Ramos (cell line): Measurements from ENCODE around the gene DEFB132.

Experiments
- in situ Hi-C: fragments of 300-500 bp; cut with MboI; formaldehyde crosslinking; loops from one replicate; pipeline ENCODE4 v1.14.3; 2022; ENCODE audit warnings: low sequenced_read_pairs; ENCODE audit not compliant: unreplicated experiment

Gene DEFB132

GRCh38 chr20:259981-260380, 2.5 kb downstream of the DEFB132 start:
- in situ Hi-C loops: no loop called here

- in situ Hi-C loops: no loop called here
Measured at GRCh38 chr20:263701-264100, 6.2 kb downstream of the DEFB132 start.

- in situ Hi-C loops: no loop called here
Measured at GRCh38 chr20:266596-267562, 9.4 kb downstream of the DEFB132 start.

GRCh38 chr20:270517-270916, 13.0 kb downstream of the DEFB132 start:
- in situ Hi-C loops: no loop called here

- in situ Hi-C loops: no loop called here
Measured at GRCh38 chr20:271069-271468, 13.5 kb downstream of the DEFB132 start.

- in situ Hi-C loops: no loop called here
Measured at GRCh38 chr20:271528-271927, 14.0 kb downstream of the DEFB132 start.

- in situ Hi-C loops: no loop called here
Measured at GRCh38 chr20:272718-273117, 15.2 kb downstream of the DEFB132 start.

GRCh38 chr20:273884-274283, 16.4 kb downstream of the DEFB132 start:
- in situ Hi-C loops: no loop called here

- in situ Hi-C loops: no loop called here
Measured at GRCh38 chr20:275791-276190, 18.3 kb downstream of the DEFB132 start.

GRCh38 chr20:276620-277495, 19.3 kb downstream of the DEFB132 start:
- in situ Hi-C loops: no loop called here

- in situ Hi-C loops: no loop called here
Measured at GRCh38 chr20:277496-277781, 19.9 kb downstream of the DEFB132 start.

- in situ Hi-C loops: no loop called here
Measured at GRCh38 chr20:278181-278580, 20.7 kb downstream of the DEFB132 start.

- in situ Hi-C loops: no loop called here
Measured at GRCh38 chr20:278607-279571, 21.4 kb downstream of the DEFB132 start.

- in situ Hi-C loops: no loop called here
Measured at GRCh38 chr20:284172-284571, 26.6 kb downstream of the DEFB132 start.

GRCh38 chr20:286508-286907, 29.0 kb downstream of the DEFB132 start:
- in situ Hi-C loops: no loop called here

- in situ Hi-C loops: no loop called here
Measured at GRCh38 chr20:288956-289692, 31.6 kb downstream of the DEFB132 start.

GRCh38 chr20:289693-290083, 32.2 kb downstream of the DEFB132 start:
- in situ Hi-C loops: no loop called here

GRCh38 chr20:290084-290831, 32.7 kb downstream of the DEFB132 start, which contains the start of gene C20orf96:
C20orf96 (minus strand) TSS chr20:290750; CDS start chr20:290610, 140 bp downstream.
- in situ Hi-C loops: no loop called here

GRCh38 chr20:294602-295001, 37.1 kb downstream of the DEFB132 start:
- in situ Hi-C loops: no loop called here
